HEK293 (cell line): ENCODE results near the gene HYOU1.
A peak's percentile ranks its signal among the peaks of the same experiment; 100 is the strongest.

Experiments used
- CTCF ChIA-PET: fragments of 350-600 bp; formaldehyde crosslinking; extraction: SDS; loops from one replicate; lab custom pipeline; 2021; ENCODE audit warnings: antibody characterized with exemption; lab: Yijun Ruan, JAX
- POLR2A ChIA-PET: fragments of 300-600 bp; formaldehyde crosslinking; extraction: SDS; loops from one replicate; lab custom pipeline; 2020; ENCODE audit warnings: antibody characterized with exemption, inconsistent platforms; lab: Yijun Ruan, JAX
- H3K27ac ChIP-seq: fragments of 200-500 bp; sonication (Bioruptor generic); 2 replicates; pipeline ENCODE4 v1.5.1; 2014; ENCODE audit warnings: low read depth, low read length, control low read depth, inconsistent platforms; ENCODE audit errors: extremely low read depth
- H3K36me3 ChIP-seq, 2 experiments: fragments of 200-500 bp in 1 of 2; sonication (Bioruptor generic) in 1 of 2; 1 replicate in 1 of 2; 2 replicates in 1 of 2; pipeline ENCODE4 v1.5.1; 2014 to 2017; ENCODE audit warnings: inconsistent platforms in 2 of 2, low read length in 2 of 2; ENCODE audit not compliant: control insufficient read depth in 2 of 2, insufficient read depth in 1 of 2
- H3K4me1 ChIP-seq: fragments of 200-500 bp; sonication (Bioruptor generic); 2 replicates; pipeline ENCODE4 v1.5.1; 2014; ENCODE audit warnings: mild to moderate bottlenecking, low read length, inconsistent platforms; ENCODE audit not compliant: control insufficient read depth, insufficient read depth
- H3K4me3 ChIP-seq: 2 replicates; pipeline ENCODE4 v1.5.1; 2011; ENCODE audit warnings: low read depth, mild to moderate bottlenecking, control low read depth, low read length, moderate library complexity
- H3K9me3 ChIP-seq: fragments of 200-500 bp; sonication (Bioruptor generic); 2 replicates; pipeline ENCODE4 v1.5.1; 2014; ENCODE audit warnings: low read depth, low read length, inconsistent platforms; ENCODE audit not compliant: control insufficient read depth, insufficient read depth
- EGR2 ChIP-seq: fragments of 450-650 bp; formaldehyde crosslinking; IDR thresholded peaks from 2 replicates; pipeline ENCODE4 v1.5.1; 2016; ENCODE audit warnings: low read depth, missing biosample characterization, missing genetic modification characterization
- KLF9 ChIP-seq: fragments of 450-650 bp; formaldehyde crosslinking; IDR thresholded peaks from 2 replicates; pipeline ENCODE4 v1.5.1; 2016; ENCODE audit warnings: missing biosample characterization, missing genetic modification characterization, low read depth
- SP7 ChIP-seq: fragments of 450-650 bp; formaldehyde crosslinking; IDR thresholded peaks from 2 replicates; pipeline ENCODE4 v1.5.1; 2016; ENCODE audit warnings: missing biosample characterization, missing genetic modification characterization
- ZBTB20 ChIP-seq: fragments of 450-650 bp; formaldehyde crosslinking; IDR thresholded peaks from 2 replicates; pipeline ENCODE4 v1.5.1; 2016; ENCODE audit warnings: missing biosample characterization, missing genetic modification characterization
- ZBTB6 ChIP-seq: fragments of 450-650 bp; formaldehyde crosslinking; IDR thresholded peaks from 2 replicates; pipeline ENCODE4 v1.5.1; 2017; ENCODE audit warnings: missing biosample characterization, missing genetic modification characterization
- ZNF10 ChIP-seq: fragments of 450-650 bp; formaldehyde crosslinking; IDR thresholded peaks from 2 replicates; pipeline ENCODE4 v1.5.1; 2017; ENCODE audit warnings: missing biosample characterization, missing genetic modification characterization
- ZNF18 ChIP-seq: fragments of 450-650 bp; formaldehyde crosslinking; IDR thresholded peaks from 2 replicates; pipeline ENCODE4 v1.5.1; 2016; ENCODE audit warnings: missing biosample characterization, missing genetic modification characterization
- ZNF26 ChIP-seq: fragments of 450-650 bp; formaldehyde crosslinking; IDR thresholded peaks from 2 replicates; pipeline ENCODE4 v1.5.1; 2016; ENCODE audit warnings: missing biosample characterization, missing genetic modification characterization
- ZNF302 ChIP-seq: fragments of 450-650 bp; formaldehyde crosslinking; IDR thresholded peaks from 2 replicates; pipeline ENCODE4 v1.5.1; 2016; ENCODE audit warnings: missing biosample characterization, missing genetic modification characterization, low read depth
- ZNF350 ChIP-seq: fragments of 450-650 bp; formaldehyde crosslinking; IDR thresholded peaks from 2 replicates; pipeline ENCODE4 v1.5.0; 2017; ENCODE audit warnings: missing biosample characterization, mild to moderate bottlenecking, missing genetic modification characterization
- ZNF354C ChIP-seq: fragments of 450-650 bp; formaldehyde crosslinking; IDR thresholded peaks from 2 replicates; pipeline ENCODE4 v1.5.1; 2016; ENCODE audit warnings: missing biosample characterization, missing genetic modification characterization, low read depth, borderline replicate concordance
- ZNF362 ChIP-seq: fragments of 450-650 bp; formaldehyde crosslinking; IDR thresholded peaks from 2 replicates; pipeline ENCODE4 v1.5.1; 2016; ENCODE audit warnings: missing biosample characterization, missing genetic modification characterization
- ZNF391 ChIP-seq: fragments of 450-650 bp; formaldehyde crosslinking; IDR thresholded peaks from 2 replicates; pipeline ENCODE4 v1.5.1; 2016; ENCODE audit warnings: low read depth, missing biosample characterization, missing genetic modification characterization, borderline replicate concordance
- ZNF394 ChIP-seq: fragments of 450-650 bp; formaldehyde crosslinking; IDR thresholded peaks from 2 replicates; pipeline ENCODE4 v1.5.1; 2016; ENCODE audit warnings: missing biosample characterization, missing genetic modification characterization, mild to moderate bottlenecking, moderate library complexity, borderline replicate concordance
- ZNF423 ChIP-seq: fragments of 450-650 bp; formaldehyde crosslinking; IDR thresholded peaks from 2 replicates; pipeline ENCODE4 v1.5.1; 2016; ENCODE audit warnings: missing biosample characterization, missing genetic modification characterization
- ZNF473 ChIP-seq: fragments of 450-650 bp; formaldehyde crosslinking; IDR thresholded peaks from 2 replicates; pipeline ENCODE4 v1.5.1; 2017; ENCODE audit warnings: missing biosample characterization, missing genetic modification characterization
- ZNF513 ChIP-seq: fragments of 450-650 bp; IDR thresholded peaks from 2 replicates; pipeline ENCODE4 v1.5.1; 2018; ENCODE audit warnings: missing biosample characterization, missing genetic modification characterization
- ZNF521 ChIP-seq: fragments of 450-650 bp; formaldehyde crosslinking; IDR thresholded peaks from 2 replicates; pipeline ENCODE4 v1.5.1; 2017; ENCODE audit warnings: missing biosample characterization, mild to moderate bottlenecking, missing genetic modification characterization
- ZNF548 ChIP-seq: fragments of 450-650 bp; formaldehyde crosslinking; IDR thresholded peaks from 2 replicates; pipeline ENCODE4 v1.5.1; 2016; ENCODE audit warnings: missing biosample characterization, missing genetic modification characterization
- ZNF596 ChIP-seq: fragments of 450-650 bp; IDR thresholded peaks from 2 replicates; pipeline ENCODE4 v1.5.0; 2018; ENCODE audit warnings: missing biosample characterization, mild to moderate bottlenecking, missing genetic modification characterization, moderate library complexity
- ZNF707 ChIP-seq: fragments of 450-650 bp; formaldehyde crosslinking; IDR thresholded peaks from 2 replicates; pipeline ENCODE4 v1.5.1; 2016; ENCODE audit warnings: missing biosample characterization, missing genetic modification characterization
- ZNF777 ChIP-seq: fragments of 450-650 bp; formaldehyde crosslinking; IDR thresholded peaks from 2 replicates; pipeline ENCODE4 v1.5.1; 2017; ENCODE audit warnings: missing biosample characterization, missing genetic modification characterization, borderline replicate concordance
- ZNF792 ChIP-seq: fragments of 450-650 bp; formaldehyde crosslinking; IDR thresholded peaks from 2 replicates; pipeline ENCODE4 v1.5.1; 2016; ENCODE audit warnings: missing biosample characterization, missing genetic modification characterization
- ZSCAN18 ChIP-seq: fragments of 450-650 bp; formaldehyde crosslinking; IDR thresholded peaks from 2 replicates; pipeline ENCODE4 v1.5.1; 2016; ENCODE audit warnings: missing biosample characterization, missing genetic modification characterization
- ZSCAN4 ChIP-seq: fragments of 450-650 bp; formaldehyde crosslinking; IDR thresholded peaks from 2 replicates; pipeline ENCODE4 v1.5.1; 2017; ENCODE audit warnings: missing biosample characterization, missing genetic modification characterization

HYOU1 gene

GRCh38 chr11:119021631-119022030 lies 35.4 kb downstream of the HYOU1 start:
- H3K4me3 ChIP-seq = no peak overlapping the region
- TF ChIP-seq ZNF707 (no peak), ZNF521 (tag by site-specific recombination) (no peak), ZNF596 (tag by site-specific recombination) (no peak), ZNF548 (tag by site-specific recombination) (no peak), ZNF513 (no peak), ZNF302 (no peak)
- ChIA-PET CTCF (no interaction called here), POLR2A (interaction anchor here (1.0 kb wide), 1 partner anchor 9 kb away, joined by 3 read pairs; the partner anchor contains the start of gene SLC37A4)
- H3K36me3 ChIP-seq = peaks cover under 1 to 70% of the 10 kb centered on the region in 2 experiments; a peak in 2 of 3 replicates
- no peaks in the 10 kb centered on the region for H3K4me1 ChIP-seq
- H3K27ac ChIP-seq = no peak overlapping the region
- no peaks in the 10 kb centered on the region for H3K9me3 ChIP-seq

- Histone ChIP-seq H3K36me3 (peaks cover 9 to 70% of the 10 kb centered on the region in 2 experiments; a peak in 2 of 3 replicates), H3K4me1 (no peaks in the 10 kb centered on the region), H3K9me3 (no peaks in the 10 kb centered on the region), H3K27ac (no peak overlapping the region), H3K4me3 (peak overlapping the region; percentile 63; the same call in 1 of the 2 replicates)
- POLR2A ChIA-PET = interaction anchor here (1.0 to 2.5 kb wide), 3 partner anchors 47 to 75 kb away, joined by 3 to 13 read pairs (median 7); partner anchors contain the start of genes HMBS and VPS11
- CTCF ChIA-PET = interaction anchor here (0.6 to 1.6 kb wide), 2 partner anchors 80 to 82 kb away, joined by 3 read pairs; no protein-coding TSS in a partner anchor
- TF ChIP-seq ZNF362 (no peak), KLF9 (tag by site-specific recombination) (no peak), ZNF10 (tag by site-specific recombination) (no peak), ZNF354C (tag by site-specific recombination) (no peak), ZNF18 (tag by site-specific recombination) (peak; percentile 41; the same call in 1 of the 2 replicates), ZBTB20 (tag by site-specific recombination) (no peak), EGR2 (tag by site-specific recombination) (0 out of 2 replicates have a peak, but pooled peaks have one; percentile 23), ZBTB6 (tag by site-specific recombination) (peak; percentile 95), ZSCAN18 (no peak), ZSCAN4 (no peak), ZNF423 (tag by site-specific recombination) (no peak), ZNF391 (tag by site-specific recombination) (no peak), ZNF26 (no peak), ZNF473 (tag by site-specific recombination) (no peak), ZNF792 (no peak), ZNF394 (tag by site-specific recombination) (no peak), ZNF350 (tag by site-specific recombination) (no peak), ZNF777 (tag by site-specific recombination) (no peak), SP7 (tag by site-specific recombination) (no peak)
These were observed 37.0 kb downstream of the HYOU1 start for GRCh38 chr11:119019996-119020395.
